ENCODE measurements around the gene SLC1A5.

- TF ChIP-seq RAD21 (conservative IDR thresholded peaks at IDR 0.05) = no peak
- no peak for TF ChIP-seq CTCF (IDR thresholded peaks at IDR 0.05; ENCODE audit: poor library complexity, severe bottlenecking)
Observed at GRCh38 chr19:46798713-46799112, 10.3 kb upstream of the SLC1A5 start.
